Daoy (cell line): ENCODE measurements around the gene APOBEC3H. TPM values are rescaled to one million over a fixed set of nuclear protein-coding genes. Genes with fewer than 3 reads are reported as not detected.

Source experiments
- total RNA-seq: library from RNA; depleted of rRNA; stranded (reverse); fragments of >200 nt; shearing (Covaris generic); gene quantifications from 2 replicates; pipeline ENCODE4 v1.2.3, GENCODE V29; 2014; rRNA removed

APOBEC3H gene
- total RNA-seq, 1 experiment from 2014 or later: not detected

Other genes with a start within 250 kb of the APOBEC3H start
- 25.5 and 32.5 TPM in 2 replicates for gene CBX6, start 225.0 kb upstream of the APOBEC3H start, total RNA-seq
- gene APOBEC3A, start 139.6 kb upstream of the APOBEC3H start, total RNA-seq: not detected in 2 replicates
- gene APOBEC3B, start 114.9 kb upstream of the APOBEC3H start, total RNA-seq: 4.5 and 5.1 TPM in 2 replicates
- 1.2 and 2.7 TPM in 2 replicates for gene APOBEC3C, start 83.0 kb upstream of the APOBEC3H start, total RNA-seq
- 0.33 and 0.34 TPM in 2 replicates for gene APOBEC3D, start 76.1 kb upstream of the APOBEC3H start, total RNA-seq
- 0.97 and 6.9 TPM in 2 replicates for gene APOBEC3F, start 56.4 kb upstream of the APOBEC3H start, total RNA-seq
- gene APOBEC3G, start 20.0 kb upstream of the APOBEC3H start, total RNA-seq: 13.7 and 15.8 TPM in 2 replicates
- 0.24 and 0.63 TPM in 2 replicates for gene CBX7, start 55.4 kb downstream of the APOBEC3H start, total RNA-seq
- gene PDGFB, start 147.7 kb downstream of the APOBEC3H start, total RNA-seq: 0.11 and 0.18 TPM in 2 replicates
- 2,011 and 2,060 TPM in 2 replicates for gene RPL3, start 222.4 kb downstream of the APOBEC3H start, total RNA-seq